IMR-90 (cell line): ENCODE data around the gene DCLRE1B. TPM values are rescaled to one million over a fixed set of nuclear protein-coding genes. Genes with fewer than 3 reads are reported as not detected.

Source experiments
- ATAC-seq: fragments of 200-7000 bp; cut with Tn5 transposase; 2 replicates; pipeline ENCODE4 v1.9.1; 2020; ENCODE audit warnings: low read depth, mild to moderate bottlenecking, moderate library complexity
- BruUV-seq: library from RNA; stranded (reverse); fragments of 400-500 nt; replicated peaks from 2 replicates; lab custom pipeline; 2021; lab: Mats Ljungman, UMichigan
- CTCF ChIA-PET: fragments of 300-600 bp; formaldehyde crosslinking; extraction: SDS; loops from one replicate; lab custom pipeline; 2021; ENCODE audit warnings: antibody characterized with exemption; lab: Yijun Ruan, JAX
- POLR2A ChIA-PET: fragments of 300-600 bp; sonication (Branson Sonifier 250); formaldehyde crosslinking; loops from one replicate; lab custom pipeline; 2022; ENCODE audit warnings: antibody characterized with exemption; ENCODE audit not compliant: unreplicated experiment; lab: Charles Lee
- DNase-seq: peaks from one replicate; pipeline ENCODE4 v3.0.0; 2013
- H2AFZ ChIP-seq: replicated peaks from 2 replicates; pipeline ENCODE3; 2013; ENCODE audit warnings: low read length, mild to moderate bottlenecking; ENCODE audit not compliant: poor library complexity
- H2AK5ac ChIP-seq: 2 replicates; pipeline ENCODE4 v1.6.1; 2013; ENCODE audit warnings: low read depth, low read length, inconsistent platforms
- H2AK9ac ChIP-seq: replicated peaks from 2 replicates; pipeline ENCODE3; 2013; ENCODE audit warnings: mild to moderate bottlenecking, low read depth, low read length, moderate library complexity; ENCODE audit not compliant: poor library complexity
- H2BK120ac ChIP-seq: 2 replicates; pipeline ENCODE4 v1.6.1; 2013; ENCODE audit warnings: low read depth, low read length, inconsistent platforms
- H2BK15ac ChIP-seq: 3 replicates; pipeline ENCODE4 v1.6.1; 2013; ENCODE audit warnings: low read depth, low read length, inconsistent platforms
- H2BK20ac ChIP-seq: 2 replicates; pipeline ENCODE4 v1.6.1; 2013; ENCODE audit warnings: low read depth, mild to moderate bottlenecking, inconsistent platforms, low read length, moderate library complexity
- H2BK5ac ChIP-seq: 2 replicates; pipeline ENCODE4 v1.6.1; 2013; ENCODE audit warnings: mild to moderate bottlenecking, low read depth, low read length, inconsistent platforms; ENCODE audit not compliant: poor library complexity, severe bottlenecking
- H3K14ac ChIP-seq: replicated peaks from 2 replicates; pipeline ENCODE4 v1.6.1; 2013; ENCODE audit warnings: low read depth, low read length, inconsistent platforms
- H3K18ac ChIP-seq: 2 replicates; pipeline ENCODE4 v1.6.1; 2013; ENCODE audit warnings: low read depth, low read length, control low read depth
- H3K23ac ChIP-seq: 2 replicates; pipeline ENCODE4 v1.6.1; 2013; ENCODE audit warnings: low read depth, low read length, inconsistent platforms
- H3K27ac ChIP-seq: 2 replicates; pipeline ENCODE4 v1.5.1; 2013; ENCODE audit warnings: mild to moderate bottlenecking, control low read depth, low read length; ENCODE audit not compliant: insufficient read depth
- H3K27me3 ChIP-seq: 2 replicates; pipeline ENCODE4 v1.6.1; 2013; ENCODE audit warnings: low read length; ENCODE audit not compliant: control insufficient read depth, insufficient read depth
- H3K36me3 ChIP-seq: 2 replicates; pipeline ENCODE4 v1.6.1; 2013; ENCODE audit warnings: low read length, mixed read lengths; ENCODE audit not compliant: control insufficient read depth, insufficient read depth
- H3K4ac ChIP-seq: 2 replicates; pipeline ENCODE4 v1.6.1; 2013; ENCODE audit warnings: low read depth, low read length, inconsistent platforms
- H3K4me1 ChIP-seq: 2 replicates; pipeline ENCODE4 v1.6.1; 2013; ENCODE audit warnings: low read length, mixed read lengths; ENCODE audit not compliant: control insufficient read depth, insufficient read depth
- H3K4me2 ChIP-seq: 2 replicates; pipeline ENCODE4 v1.6.1; 2013; ENCODE audit warnings: low read depth, mild to moderate bottlenecking, control low read depth, low read length, moderate library complexity
- H3K4me3 ChIP-seq: 2 replicates; pipeline ENCODE4 v1.5.1; 2013; ENCODE audit warnings: low read depth, mild to moderate bottlenecking, control low read depth, low read length, moderate library complexity; ENCODE audit not compliant: insufficient read depth
- H3K56ac ChIP-seq: 2 replicates; pipeline ENCODE4 v1.6.1; 2013; ENCODE audit warnings: low read length, inconsistent platforms; ENCODE audit not compliant: insufficient read depth; ENCODE audit errors: extremely low read depth
- H3K79me1 ChIP-seq, 2 experiments: 2 replicates each; pipeline ENCODE4 v1.6.1; 2013; ENCODE audit warnings: low read length in 2 of 2, inconsistent platforms in 1 of 2, low read depth in 1 of 2
- H3K9ac ChIP-seq: 2 replicates; pipeline ENCODE4 v1.6.1; 2013; ENCODE audit warnings: low read depth, low read length, control low read depth
- H3K9me1 ChIP-seq: 2 replicates; pipeline ENCODE4 v1.6.1; 2013; ENCODE audit warnings: low read length, inconsistent platforms; ENCODE audit not compliant: insufficient read depth
- H3K9me3 ChIP-seq: 2 replicates; pipeline ENCODE4 v1.6.1; 2013; ENCODE audit warnings: low read length; ENCODE audit not compliant: control insufficient read depth, insufficient read depth
- H4K20me1 ChIP-seq: 2 replicates; pipeline ENCODE4 v1.6.1; 2013; ENCODE audit warnings: low read length, inconsistent platforms; ENCODE audit not compliant: insufficient read depth
- H4K5ac ChIP-seq: 2 replicates; pipeline ENCODE4 v1.6.1; 2013; ENCODE audit warnings: mild to moderate bottlenecking, low read depth, low read length, control low read depth
- H4K8ac ChIP-seq, 2 experiments: 2 replicates each; pipeline ENCODE4 v1.6.1; 2013; ENCODE audit warnings: low read depth in 2 of 2, low read length in 2 of 2, control low read depth in 1 of 2, inconsistent platforms in 1 of 2
- H4K91ac ChIP-seq: 2 replicates; pipeline ENCODE4 v1.6.1; 2013; ENCODE audit warnings: low read depth, low read length, inconsistent platforms; ENCODE audit not compliant: insufficient read depth
- BHLHE40 ChIP-seq: fragments of 150-350 bp; IDR thresholded peaks from 2 replicates; pipeline ENCODE4 v1.6.1; 2016; ENCODE audit warnings: mild to moderate bottlenecking, low read depth, low read length
- CHD1 ChIP-seq: IDR thresholded peaks from 2 replicates; pipeline ENCODE4 v1.6.1; 2012; ENCODE audit warnings: low read depth, low read length, improper control_type of control experiment
- MAFK ChIP-seq: IDR thresholded peaks from 2 replicates; pipeline ENCODE4 v1.6.1; 2012; ENCODE audit warnings: low read depth, low read length, improper control_type of control experiment
- MXI1 ChIP-seq: IDR thresholded peaks from 2 replicates; pipeline ENCODE4 v1.6.1; 2012; ENCODE audit warnings: low read depth, mild to moderate bottlenecking, low read length, moderate library complexity, borderline replicate concordance
- RAD21 ChIP-seq: IDR thresholded peaks from 2 replicates; pipeline ENCODE4 v1.6.1; 2012; ENCODE audit warnings: low read length, improper control_type of control experiment
- RFX5 ChIP-seq: IDR thresholded peaks from 2 replicates; pipeline ENCODE4 v1.8.0; 2012; ENCODE audit warnings: low read depth, mild to moderate bottlenecking, low read length, moderate library complexity
- USF2 ChIP-seq: fragments of 150-350 bp; IDR thresholded peaks from 2 replicates; pipeline ENCODE4 v1.6.1; 2017; ENCODE audit warnings: mild to moderate bottlenecking, antibody characterized with exemption, low read length, low read depth
- WGBS, 2 experiments: methylation state at CpG; one replicate each; pipeline versions ENCODE4 v1.1.5 to v1.1.7; 2013; ENCODE audit warnings: missing lambda C conversion rate in 2 of 2; ENCODE audit not compliant: insufficient read length in 1 of 2; ENCODE audit errors: extremely low coverage in 2 of 2; 5-methylcytosine and 5-hydroxymethylcytosine counted together
- dilution Hi-C: fragments of 300-500 bp; cut with HindIII; formaldehyde crosslinking; loops from one replicate; pipeline ENCODE4 v1.14.3; 2018; ENCODE audit warnings: low sequenced_read_pairs; ENCODE audit not compliant: unreplicated experiment
- in situ Hi-C: fragments of 300-500 bp; cut with MboI; formaldehyde crosslinking; loops from 3 replicates; pipeline ENCODE4 v1.14.3; 2019; ENCODE audit warnings: low sequenced_read_pairs, inconsistent platforms, mixed read lengths
- intact Hi-C: fragments of 100-400 bp; cut with micrococcal nuclease; formaldehyde crosslinking; loops from 2 replicates; pipeline ENCODE4 v1.10.0; 2022
- polyA plus RNA-seq, 3 experiments: library from polyadenylated mRNA; depleted of rRNA; stranded (reverse); fragments of >200 nt; gene quantifications; 2 replicates each; pipeline ENCODE4 v1.2.3, GENCODE V29; 2012; ENCODE audit warnings: low replicate concordance in 1 of 3
- total RNA-seq: library from RNA; depleted of rRNA; stranded (reverse); fragments of >200 nt; gene quantifications from 2 replicates; pipeline ENCODE4 v1.2.3, GENCODE V29; 2012

The DCLRE1B gene
- total and polyA plus RNA-seq, 2 of the 4 experiments (the other 2 are of a cell fraction) = 4.9 to 6.1 TPM

GRCh38 chr1:113913887-113914664, 8.9 kb downstream of the DCLRE1B start:
- Histone ChIP-seq H2BK20ac (no peak overlapping the region), H4K91ac (no peak overlapping the region), H3K4me2 (no peak overlapping the region), H3K79me1 (peaks cover 3 to 25% of the 10 kb centered on the region in 2 experiments; a peak in 2 of 4 replicates), H3K4ac (no peak overlapping the region), H3K9me1 (peaks cover 6% of the 10 kb centered on the region), H2BK120ac (no peak overlapping the region), H2BK15ac (no peak overlapping the region), H3K36me3 (peaks cover 9% of the 10 kb centered on the region), H2BK5ac (no peak overlapping the region), H4K8ac (no peak overlapping the region), H3K4me1 (peaks cover 7% of the 10 kb centered on the region), H3K23ac (no peak overlapping the region), H3K14ac (no peak overlapping the region), H2AFZ (no peak overlapping the region), H3K56ac (no peak overlapping the region), H4K5ac (no peak overlapping the region), H3K9me3 (no peaks in the 10 kb centered on the region), H3K9ac (no peak overlapping the region), H2AK5ac (no peak overlapping the region), H2AK9ac (no peak overlapping the region), H3K4me3 (no peak overlapping the region), H3K27me3 (no peaks in the 10 kb centered on the region), H3K18ac (no peak overlapping the region), H4K20me1 (no peaks in the 10 kb centered on the region), H3K27ac (no peak overlapping the region)
- CTCF ChIA-PET = no interaction called here
- DNase-seq (no peak), ATAC-seq (no peak)
- intact Hi-C loops (loop anchor here (2.0 kb wide), 1 partner anchor 15 kb away; the partner anchor contains the start of gene HIPK1), dilution Hi-C loops (no loop called here), in situ Hi-C loops (loop anchor here (25.0 kb wide), 1 partner anchor 777 kb away; no protein-coding TSS in a partner anchor)
- TF ChIP-seq CHD1 = no peak
- no peak for TF ChIP-seq MXI1
- no peak for TF ChIP-seq MAFK
- no peak for TF ChIP-seq RFX5
- TF ChIP-seq RAD21 = no peak
- TF ChIP-seq USF2 = no peak
- no peak for TF ChIP-seq BHLHE40
- no TSS peak for BruUV-seq
- no CpG with 5 or more reads among the region's 5 CpGs for WGBS, 2 experiments
- POLR2A ChIA-PET = no interaction called here
